ENCODE data around the gene JAG1. TPM values are rescaled to one million over a fixed set of nuclear protein-coding genes. Genes with fewer than 3 reads are reported as not detected.

The JAG1 gene
- total and polyA plus RNA-seq, 12 donors, result 6.8 to 22.0 (median 13.3) TPM

GRCh38 chr20:10667077-10667401, 6.8 kb downstream of the JAG1 start:
- Histone ChIP-seq H3K4me1 (replicated peaks in 1 of 2) (peaks cover 26 to 32% of the 10 kb centered on the region in 2 donors), H3K27ac (peak overlapping the region in 1 of 5 donors; percentile 67), H3K36me3 (replicated peaks in 1 of 2) (no peaks in the 10 kb centered on the region), H3K27me3 (no peaks in the 10 kb centered on the region), H3K4me3 (no peak overlapping the region), H3K9me3 (replicated peaks in 1 of 3) (no peaks in the 10 kb centered on the region)
- 68 to 83% (median 81%) methylated on average over 15 to 21 of the region's 21 CpGs for WGBS, 4 donors
- intact Hi-C loops (cut with DNase I), result no loop called here
- peak in 1 of 7 donors; percentile 51 for DNase-seq
- TF ChIP-seq POLR2A (IDR thresholded peaks at IDR 0.05) (no peak), CTCF (IDR thresholded peaks at IDR 0.05) (no peak)

GRCh38 chr20:10666221-10667076, 7.3 kb downstream of the JAG1 start:
- Histone ChIP-seq H3K4me3 (no peak overlapping the region), H3K9me3 (replicated peaks in 1 of 3) (no peaks in the 10 kb centered on the region), H3K36me3 (replicated peaks in 1 of 2) (no peaks in the 10 kb centered on the region), H3K4me1 (replicated peaks in 1 of 2) (peaks cover 22 to 26% of the 10 kb centered on the region in 2 donors), H3K27ac (peak overlapping the region in 1 of 5 donors; percentile 67), H3K27me3 (no peaks in the 10 kb centered on the region)
- DNase-seq, result no peak
- intact Hi-C loops (cut with DNase I), result no loop called here
- WGBS, 4 donors, result 76 to 88% (median 86%) methylated on average over 7 of the region's 7 CpGs
- TF ChIP-seq POLR2A (IDR thresholded peaks at IDR 0.05), result no peak
- TF ChIP-seq CTCF (IDR thresholded peaks at IDR 0.05), result no peak

GRCh38 chr20:10665791-10666190, 8.0 kb downstream of the JAG1 start:
- H3K27ac ChIP-seq, result peak overlapping the region in 1 of 5 donors; percentile 67
- no peaks in the 10 kb centered on the region for H3K27me3 ChIP-seq
- no peak overlapping the region for H3K4me3 ChIP-seq
- DNase-seq, result no peak
- no peaks in the 10 kb centered on the region for H3K36me3 ChIP-seq (replicated peaks in 1 of 2)
- H3K4me1 ChIP-seq (replicated peaks in 1 of 2), result peaks cover 17 to 24% of the 10 kb centered on the region in 2 donors
- intact Hi-C loops (cut with DNase I), result no loop called here
- no peak for TF ChIP-seq CTCF (IDR thresholded peaks at IDR 0.05)
- no peak for TF ChIP-seq POLR2A (IDR thresholded peaks at IDR 0.05)
- WGBS, 4 donors, result 69 to 85% (median 77%) methylated on average over 2 to 6 of the region's 6 CpGs
- H3K9me3 ChIP-seq (replicated peaks in 1 of 3), result no peaks in the 10 kb centered on the region

DNA sequence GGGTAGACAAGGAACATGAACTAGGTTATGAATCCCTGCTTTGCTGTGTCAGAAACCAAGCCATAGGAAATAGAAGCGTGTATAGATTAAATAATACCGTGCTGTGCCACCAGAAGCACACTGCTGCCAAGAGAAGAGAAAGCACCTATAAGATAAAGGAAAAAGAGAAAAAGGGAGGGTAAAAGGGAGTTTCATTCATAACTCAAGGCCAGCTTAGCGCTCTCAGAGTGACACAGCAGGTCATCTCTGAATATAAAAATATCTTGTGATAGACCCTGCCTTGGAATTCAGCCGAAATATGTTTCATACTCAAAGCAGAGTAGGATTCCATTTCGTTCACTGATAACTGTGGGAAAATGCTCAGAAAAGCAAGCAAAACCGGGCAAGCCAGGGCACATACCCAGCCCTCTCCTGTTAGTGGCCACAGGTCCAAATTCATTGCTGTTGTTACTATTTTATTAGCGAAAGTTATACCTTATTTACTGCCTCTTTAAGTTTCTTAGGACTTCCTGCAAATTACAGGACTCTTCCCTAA, 8.7 kb downstream of the JAG1 start:
- peak in 3 of 7 donors; percentile 25 to 45 (median 34) for DNase-seq
- no peaks in the 10 kb centered on the region for H3K9me3 ChIP-seq (replicated peaks in 1 of 3)
- intact Hi-C loops (cut with DNase I), result no loop called here
- H3K27ac ChIP-seq, result peak overlapping the region in 3 of 5 donors; percentile 15 to 67 (median 34)
- no peaks in the 10 kb centered on the region for H3K36me3 ChIP-seq (replicated peaks in 1 of 2)
- WGBS, 4 donors, result 34 to 44% (median 38%) methylated on average over 7 of the region's 7 CpGs
- TF ChIP-seq CTCF (IDR thresholded peaks at IDR 0.05), result peak in 1 of 6 experiments; percentile 26
- TF ChIP-seq POLR2A (IDR thresholded peaks at IDR 0.05), result no peak
- no peaks in the 10 kb centered on the region for H3K27me3 ChIP-seq
- peaks cover 17 to 24% of the 10 kb centered on the region in 2 donors for H3K4me1 ChIP-seq (replicated peaks in 1 of 2)
- peak overlapping the region in 1 of 4 donors; percentile 12 for H3K4me3 ChIP-seq
